Measurements from ENCODE around the gene TUBGCP3.
A peak's percentile ranks its signal among the peaks of the same experiment; 100 is the strongest.
"Not testable (repeated sequence)": the region's sequence is repeated elsewhere in the genome, so short reads cannot be mapped to it uniquely, and the experiment has no call there.

Gene TUBGCP3, protein sequence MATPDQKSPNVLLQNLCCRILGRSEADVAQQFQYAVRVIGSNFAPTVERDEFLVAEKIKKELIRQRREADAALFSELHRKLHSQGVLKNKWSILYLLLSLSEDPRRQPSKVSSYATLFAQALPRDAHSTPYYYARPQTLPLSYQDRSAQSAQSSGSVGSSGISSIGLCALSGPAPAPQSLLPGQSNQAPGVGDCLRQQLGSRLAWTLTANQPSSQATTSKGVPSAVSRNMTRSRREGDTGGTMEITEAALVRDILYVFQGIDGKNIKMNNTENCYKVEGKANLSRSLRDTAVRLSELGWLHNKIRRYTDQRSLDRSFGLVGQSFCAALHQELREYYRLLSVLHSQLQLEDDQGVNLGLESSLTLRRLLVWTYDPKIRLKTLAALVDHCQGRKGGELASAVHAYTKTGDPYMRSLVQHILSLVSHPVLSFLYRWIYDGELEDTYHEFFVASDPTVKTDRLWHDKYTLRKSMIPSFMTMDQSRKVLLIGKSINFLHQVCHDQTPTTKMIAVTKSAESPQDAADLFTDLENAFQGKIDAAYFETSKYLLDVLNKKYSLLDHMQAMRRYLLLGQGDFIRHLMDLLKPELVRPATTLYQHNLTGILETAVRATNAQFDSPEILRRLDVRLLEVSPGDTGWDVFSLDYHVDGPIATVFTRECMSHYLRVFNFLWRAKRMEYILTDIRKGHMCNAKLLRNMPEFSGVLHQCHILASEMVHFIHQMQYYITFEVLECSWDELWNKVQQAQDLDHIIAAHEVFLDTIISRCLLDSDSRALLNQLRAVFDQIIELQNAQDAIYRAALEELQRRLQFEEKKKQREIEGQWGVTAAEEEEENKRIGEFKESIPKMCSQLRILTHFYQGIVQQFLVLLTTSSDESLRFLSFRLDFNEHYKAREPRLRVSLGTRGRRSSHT

DNA sequence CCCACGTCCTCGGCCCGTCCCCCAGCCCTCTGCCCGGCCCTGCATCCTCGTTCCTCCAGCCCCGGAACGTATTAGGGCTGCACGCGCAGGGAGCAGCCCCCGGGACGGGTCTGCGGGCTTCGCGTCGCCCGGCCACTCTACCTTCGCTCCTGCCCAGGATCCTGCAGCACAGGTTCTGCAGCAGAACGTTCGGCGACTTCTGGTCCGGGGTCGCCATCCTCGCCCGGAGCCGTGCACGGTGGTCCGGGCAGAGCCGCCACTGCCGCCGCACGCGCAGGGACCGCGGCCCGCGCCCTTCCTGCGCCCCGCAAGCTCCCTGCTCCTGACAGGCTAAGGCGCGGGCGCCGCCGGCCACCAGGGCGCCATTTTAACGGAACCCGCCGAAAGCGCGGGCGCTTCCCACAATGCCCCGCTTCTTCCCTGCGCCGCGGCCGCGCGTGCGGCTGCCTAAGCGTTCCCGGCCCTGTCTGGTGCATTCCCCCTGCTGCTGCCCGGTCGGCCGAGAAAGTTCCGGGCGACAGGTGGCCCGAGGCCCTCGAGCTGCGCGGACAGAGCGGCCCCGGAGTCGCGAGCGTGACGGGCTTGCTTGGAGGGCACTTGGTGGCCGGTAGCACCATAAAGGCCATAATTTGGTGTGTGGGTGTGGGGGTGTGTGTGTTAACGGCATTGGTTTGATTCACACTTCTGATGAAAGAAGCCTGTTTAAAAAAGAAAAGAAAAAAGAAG, at the start of gene TUBGCP3:
TUBGCP3 (minus strand) TSS at position 390 of the 726 bp plus-strand sequence; CDS start at position 217, 173 bp downstream.
- DNase-seq, result peak; percentile 56 to 84 (median 68)

DNA sequence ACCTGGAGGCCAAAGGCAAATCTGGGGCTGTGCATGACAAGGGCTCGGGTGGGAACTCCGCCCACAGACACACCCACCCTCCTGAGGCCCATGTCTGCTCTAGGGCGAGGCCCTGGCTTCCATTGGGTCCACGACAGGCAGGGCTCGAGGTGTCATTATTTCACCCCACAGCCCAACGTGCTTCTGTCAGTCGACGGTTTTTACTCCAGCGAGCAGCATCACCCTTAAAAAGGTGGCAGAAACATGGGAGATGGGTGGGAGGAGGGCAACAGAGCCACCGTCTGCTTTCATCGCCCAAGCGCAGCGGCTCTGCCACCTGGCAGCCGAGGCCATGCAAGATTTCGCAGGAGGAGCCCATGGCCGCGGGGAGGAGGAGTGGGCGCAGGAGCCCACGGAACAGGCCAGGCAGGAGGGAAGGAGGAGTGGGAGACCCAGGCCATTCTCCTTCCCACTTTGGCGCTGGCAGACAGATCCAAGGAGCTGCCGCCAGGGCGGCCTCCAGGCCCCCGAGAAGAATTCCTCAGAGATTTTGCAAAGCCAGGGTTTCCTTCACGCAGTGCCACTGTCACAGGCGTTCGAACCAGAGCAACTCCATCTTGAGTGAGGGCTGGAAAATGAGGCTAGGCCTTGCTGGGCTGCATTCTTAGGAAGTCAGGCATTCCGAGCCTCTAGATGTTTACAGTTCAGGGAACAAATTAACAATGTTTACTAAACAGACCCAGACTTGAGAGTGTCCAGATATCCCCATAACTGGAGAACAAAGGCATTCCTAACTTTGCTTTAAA, 49.3 kb upstream of the TUBGCP3 start:
- no peak for DNase-seq

DNA sequence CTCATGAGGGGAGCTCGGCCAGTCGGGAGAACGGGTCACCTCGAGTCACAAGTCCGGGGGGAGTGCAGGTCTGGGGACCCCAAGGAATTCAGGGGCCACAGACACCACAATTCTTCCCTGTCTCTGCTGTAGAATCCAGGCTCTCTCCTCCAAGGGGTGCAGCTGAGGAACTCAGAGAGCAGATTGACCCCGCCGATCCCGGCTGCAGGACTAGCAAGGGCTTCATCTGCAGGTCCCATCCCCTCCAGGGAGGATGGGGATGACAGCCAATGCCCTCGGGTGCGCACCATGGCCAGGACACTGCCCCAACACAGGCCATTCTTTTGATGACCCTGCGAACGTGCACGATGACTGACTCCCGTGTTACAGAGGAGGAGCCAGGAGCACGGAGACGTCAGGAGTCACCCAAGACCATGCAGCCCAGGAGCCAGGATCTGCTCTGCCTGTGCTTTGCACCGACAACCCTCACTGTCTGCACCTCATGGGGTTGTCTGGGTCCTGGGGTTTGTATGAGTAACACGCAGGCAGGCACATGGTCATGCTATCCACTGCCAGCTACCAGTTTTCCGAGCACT, 48.5 kb upstream of the TUBGCP3 start:
- DNase-seq, result no peak

DNA sequence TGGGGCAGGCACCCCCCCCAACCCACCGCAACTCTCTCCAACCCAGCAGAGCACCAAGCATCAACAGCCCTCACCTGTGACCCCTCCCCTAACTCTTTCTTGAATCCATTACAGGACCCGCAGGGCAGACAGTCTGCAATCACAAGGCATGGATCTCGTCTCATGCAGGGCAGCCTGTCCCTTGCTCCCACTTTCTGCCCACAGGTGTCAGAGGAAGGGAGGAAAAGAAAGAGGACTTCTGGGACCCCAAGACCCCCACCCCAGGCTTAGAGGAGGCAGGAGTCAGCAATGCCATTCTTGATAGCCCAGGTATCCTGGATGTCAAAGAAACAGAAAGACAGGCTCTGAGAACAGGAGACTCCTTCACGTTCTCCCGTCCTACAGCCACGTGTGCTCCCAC, 47.4 kb upstream of the TUBGCP3 start:
- no peak for DNase-seq

DNA sequence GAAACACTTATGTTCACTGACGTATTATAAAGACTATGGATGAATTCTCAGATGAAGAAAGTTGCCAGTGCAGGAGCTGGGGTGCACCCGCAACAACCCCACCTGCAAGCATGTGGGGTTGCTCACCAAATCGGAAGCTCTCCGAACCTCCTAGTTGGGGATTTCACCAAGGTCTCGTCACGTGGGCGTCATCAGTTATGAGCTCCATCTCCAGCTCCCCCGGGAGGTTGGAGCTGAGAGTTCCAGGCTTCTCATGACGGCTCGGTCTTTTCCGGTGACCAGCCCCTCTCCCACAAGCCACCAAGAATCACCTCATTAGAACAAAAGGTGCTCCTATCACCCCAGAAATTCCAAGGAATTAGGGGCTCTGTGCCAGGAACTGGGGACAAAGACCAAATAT, 46.1 kb upstream of the TUBGCP3 start:
- DNase-seq, result no peak

DNA sequence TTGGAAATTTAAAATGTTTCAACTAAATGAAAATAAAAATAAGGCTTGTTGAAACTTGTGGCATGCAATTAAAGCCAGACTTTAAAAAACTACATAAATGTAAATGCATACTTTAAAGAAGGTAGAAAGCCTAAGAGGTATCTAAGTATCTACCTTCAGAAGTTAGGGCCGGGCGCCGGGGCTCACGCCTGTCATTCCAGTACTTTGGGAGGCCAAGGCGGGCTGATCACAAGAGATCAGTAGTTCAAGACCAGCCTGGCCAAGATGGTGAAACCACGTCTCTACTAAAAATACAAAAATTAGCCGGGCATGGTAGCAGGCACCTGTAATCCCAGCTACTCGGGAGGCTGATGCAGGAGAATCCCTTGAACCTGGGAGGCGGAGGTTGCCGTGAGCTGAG, 42.3 kb upstream of the TUBGCP3 start:
- not testable (repeated sequence) for DNase-seq

DNA sequence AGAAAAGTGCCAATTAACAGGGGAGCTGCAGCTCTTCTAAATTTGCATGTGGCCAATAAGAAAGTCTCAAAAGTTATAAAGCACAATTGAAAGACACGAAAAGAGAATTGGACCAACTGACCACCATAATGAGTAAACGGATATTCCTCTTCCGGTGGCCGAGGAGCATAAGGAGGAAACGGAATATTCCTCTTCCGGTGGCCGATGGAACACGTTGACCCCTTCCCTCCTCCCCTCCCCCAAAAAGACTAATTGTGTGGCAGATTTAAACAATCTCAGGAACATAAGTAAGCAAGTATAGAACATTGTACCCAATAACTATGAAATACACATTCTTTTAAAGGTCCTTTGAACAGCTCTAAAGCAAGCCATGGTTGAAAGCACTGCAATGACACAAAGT, 41.2 kb upstream of the TUBGCP3 start:
- DNase-seq, result no peak

DNA sequence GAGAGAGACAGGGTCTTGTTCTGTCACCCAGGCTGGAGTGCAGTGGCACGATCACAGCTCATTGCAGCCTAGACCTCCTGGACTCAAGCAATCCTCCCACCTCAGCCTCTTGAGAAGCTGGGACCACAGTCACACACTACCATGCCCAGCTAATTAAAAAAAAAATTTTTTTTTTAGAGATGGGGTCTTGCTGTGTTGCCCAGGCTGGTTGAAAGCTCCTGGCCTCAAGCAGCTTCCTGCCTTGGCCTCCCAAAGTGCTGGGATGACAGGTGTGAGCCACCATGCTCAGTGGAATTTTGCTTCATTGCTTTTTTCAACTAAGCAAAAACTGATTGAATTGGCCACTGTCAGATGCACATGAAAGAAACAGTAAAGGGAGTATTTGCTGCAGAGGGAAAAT, 39.7 kb upstream of the TUBGCP3 start:
- not testable (repeated sequence) for DNase-seq

DNA sequence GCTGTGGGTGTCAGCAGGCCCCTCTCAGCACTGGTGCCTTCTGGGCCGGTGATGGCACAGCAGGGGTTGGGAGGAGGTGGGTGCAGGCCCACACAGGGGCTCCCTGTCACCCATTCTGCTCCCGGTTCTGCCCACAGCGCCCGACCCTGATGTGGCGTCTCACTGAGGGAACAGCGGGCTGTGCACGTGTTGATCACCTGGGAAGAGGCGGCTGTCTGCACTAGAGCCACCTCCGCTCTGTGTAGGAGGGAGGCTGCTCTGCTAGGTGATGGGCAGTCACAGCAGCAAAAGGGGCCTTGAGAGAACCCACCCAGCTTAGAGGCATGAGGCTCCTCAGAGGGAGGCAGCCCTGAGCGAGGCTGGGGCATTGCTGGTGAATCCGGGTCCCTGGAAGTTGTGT, 39.2 kb upstream of the TUBGCP3 start:
- DNase-seq, result no peak

DNA sequence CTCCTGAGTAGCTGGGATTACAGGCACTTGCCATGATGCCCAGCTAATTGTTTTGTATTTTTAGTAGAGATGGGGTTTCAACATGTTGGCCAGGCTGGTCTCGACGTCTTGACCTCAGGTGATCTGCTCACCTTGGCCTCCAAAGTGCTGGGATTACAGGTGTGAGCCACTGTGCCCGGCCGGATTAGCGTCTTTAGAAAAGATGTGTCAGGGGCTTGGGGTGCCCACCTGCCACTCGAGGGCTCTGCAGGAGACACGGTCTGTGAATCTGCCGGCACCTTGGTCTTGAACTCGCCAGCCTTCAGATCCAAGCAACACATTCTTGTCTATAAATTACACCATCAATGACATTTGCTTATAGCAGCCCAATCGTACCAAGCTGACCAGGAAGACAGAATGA, 38.8 kb upstream of the TUBGCP3 start:
- DNase-seq, result no peak

DNA sequence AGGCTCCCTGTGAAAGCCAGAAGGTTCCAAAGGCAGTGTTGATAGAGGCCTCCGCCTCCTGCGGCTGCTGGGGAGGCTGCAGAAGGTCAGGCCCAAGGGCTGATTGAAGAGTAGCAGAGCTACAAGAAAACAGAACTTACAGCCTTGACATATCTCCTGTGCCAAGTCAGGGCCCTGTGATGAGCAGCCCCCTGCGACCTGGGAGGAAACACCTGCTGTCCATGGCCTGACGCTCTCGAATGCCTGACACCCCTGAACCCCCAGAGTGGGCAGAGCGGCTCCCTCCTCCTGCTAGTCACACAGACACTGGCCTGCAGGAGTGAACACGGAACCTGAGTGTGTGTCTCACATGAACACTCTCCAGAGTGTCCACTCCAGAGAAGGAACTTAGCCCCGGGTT, 38.2 kb upstream of the TUBGCP3 start:
- DNase-seq, result no peak

DNA sequence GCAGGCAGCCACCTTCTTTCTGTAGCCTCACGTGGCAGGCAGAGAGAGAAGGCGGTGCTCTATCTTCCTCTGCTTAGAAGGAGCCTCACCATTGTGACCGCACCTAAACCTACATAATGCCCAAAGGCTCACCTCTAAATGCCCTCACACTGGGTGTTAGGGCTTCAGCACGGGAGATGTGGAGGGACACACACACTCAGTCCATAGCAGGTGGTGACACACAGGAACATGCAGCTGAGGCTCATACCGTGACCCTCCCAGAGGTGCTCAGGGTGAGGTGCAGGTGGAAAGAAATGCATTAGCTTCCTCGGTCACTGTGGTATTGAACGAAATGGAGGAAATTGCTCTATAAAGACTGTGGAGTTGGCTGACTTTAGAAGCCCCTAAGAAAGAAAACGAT, 37.7 kb upstream of the TUBGCP3 start:
- DNase-seq, result no peak

DNA sequence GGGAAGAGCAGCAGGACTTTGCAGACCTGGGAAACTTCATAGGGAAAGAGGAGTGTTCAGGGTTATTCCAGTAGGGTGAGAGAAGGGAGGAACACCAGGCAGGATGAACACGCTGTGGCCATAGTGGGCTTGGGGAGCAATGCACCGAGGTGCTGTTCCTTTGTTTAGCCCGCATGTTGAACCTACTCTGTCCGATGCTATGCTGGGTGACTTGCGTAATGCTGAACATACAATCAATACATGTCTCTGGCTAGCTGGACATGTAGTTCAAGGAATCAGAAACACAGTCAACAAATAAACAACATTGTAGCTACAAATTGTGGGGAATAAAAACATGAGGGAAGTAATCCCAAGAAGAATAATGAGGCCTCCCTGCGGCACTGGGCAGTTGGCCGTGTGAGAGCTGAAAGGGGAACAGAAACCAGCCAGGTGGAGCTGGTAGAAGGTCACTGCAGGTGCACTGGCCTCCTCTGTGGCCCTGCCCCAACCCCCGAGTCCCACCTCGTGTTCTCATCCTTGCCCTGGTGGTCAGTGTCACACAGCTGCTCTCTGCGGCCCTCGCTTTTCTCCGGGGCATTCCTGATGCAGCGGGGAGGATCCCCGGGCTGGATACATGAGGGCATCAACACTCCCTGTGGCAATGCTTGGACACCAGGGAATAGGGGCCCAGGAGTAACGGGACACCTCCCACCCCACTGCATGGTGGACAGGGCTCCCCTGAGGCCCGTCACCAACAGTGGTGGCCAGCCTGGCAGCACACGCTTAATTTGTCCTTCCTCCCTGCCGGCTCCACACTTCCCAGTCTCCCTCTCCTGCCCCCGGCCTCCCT, 36.9 kb upstream of the TUBGCP3 start:
- DNase-seq, result no peak

DNA sequence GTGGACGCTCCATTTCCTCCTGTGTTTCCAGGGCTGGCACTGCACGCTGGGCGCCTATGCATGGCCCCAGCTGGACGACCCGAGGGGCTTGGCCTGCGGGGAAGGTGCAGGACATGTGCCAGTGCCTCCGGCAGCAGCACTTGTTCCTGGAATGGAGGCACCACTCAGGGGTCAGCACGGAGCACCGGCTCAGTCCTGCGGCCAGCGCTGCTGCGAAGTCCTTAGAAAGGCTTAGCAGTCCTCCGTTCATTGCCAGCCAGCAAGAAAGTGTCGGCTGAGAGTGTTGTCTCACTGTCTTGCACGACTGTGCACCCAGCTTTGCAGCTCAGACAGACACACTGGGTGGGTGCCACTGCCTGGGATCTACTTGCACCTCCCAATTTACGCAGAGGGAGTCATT, 36.1 kb upstream of the TUBGCP3 start:
- no peak for DNase-seq

DNA sequence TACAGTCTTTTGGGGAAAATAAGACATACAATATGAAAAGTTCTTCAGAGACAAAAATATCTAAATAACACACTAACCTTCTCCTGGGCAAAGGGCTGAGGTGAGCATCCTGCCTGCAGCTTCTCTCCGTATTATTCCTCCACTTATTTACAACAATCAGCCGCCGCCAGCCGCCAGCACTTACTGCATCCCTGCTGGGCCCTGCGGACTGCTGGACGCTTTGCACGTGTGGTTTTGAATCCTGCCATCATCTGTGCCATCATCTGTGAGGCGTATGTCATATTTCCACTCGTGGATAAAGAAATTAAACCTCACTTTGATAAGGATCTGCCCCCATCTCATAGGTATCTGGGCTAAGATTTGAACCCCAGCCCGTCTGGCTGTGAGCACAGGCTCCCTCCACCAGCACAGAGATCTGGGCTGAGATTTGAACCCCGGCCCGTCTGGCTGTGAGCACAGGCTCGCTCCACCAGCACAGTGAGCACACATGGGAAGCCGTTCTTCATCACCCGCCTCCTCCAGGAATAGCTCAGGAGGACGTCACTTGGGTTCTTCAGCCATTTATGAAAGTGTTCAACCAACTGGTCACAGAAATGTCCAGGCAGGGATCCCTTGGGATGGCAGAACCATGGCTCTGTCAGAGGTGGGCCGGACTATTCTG, 35.2 kb upstream of the TUBGCP3 start:
- no peak for DNase-seq

DNA sequence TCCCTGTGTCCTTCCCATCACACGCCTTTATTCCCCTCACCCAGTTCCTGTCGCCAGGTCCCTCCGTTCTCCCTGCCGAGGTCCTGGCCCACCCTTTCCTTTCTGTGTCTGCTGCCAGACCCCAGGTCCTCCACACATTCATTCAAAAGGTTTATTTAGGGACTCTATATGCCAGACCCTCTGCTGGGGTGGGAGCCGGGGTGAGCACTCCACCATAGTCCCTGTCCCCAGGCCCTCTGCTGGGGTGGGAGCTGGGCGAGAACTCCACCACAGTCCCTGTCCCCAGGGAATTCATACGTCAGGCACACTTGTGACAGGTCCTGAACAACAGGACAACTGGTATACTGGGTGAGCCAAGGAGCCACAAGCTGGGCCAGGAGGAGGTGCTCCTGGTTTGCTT, 34.4 kb upstream of the TUBGCP3 start:
- DNase-seq, result no peak

DNA sequence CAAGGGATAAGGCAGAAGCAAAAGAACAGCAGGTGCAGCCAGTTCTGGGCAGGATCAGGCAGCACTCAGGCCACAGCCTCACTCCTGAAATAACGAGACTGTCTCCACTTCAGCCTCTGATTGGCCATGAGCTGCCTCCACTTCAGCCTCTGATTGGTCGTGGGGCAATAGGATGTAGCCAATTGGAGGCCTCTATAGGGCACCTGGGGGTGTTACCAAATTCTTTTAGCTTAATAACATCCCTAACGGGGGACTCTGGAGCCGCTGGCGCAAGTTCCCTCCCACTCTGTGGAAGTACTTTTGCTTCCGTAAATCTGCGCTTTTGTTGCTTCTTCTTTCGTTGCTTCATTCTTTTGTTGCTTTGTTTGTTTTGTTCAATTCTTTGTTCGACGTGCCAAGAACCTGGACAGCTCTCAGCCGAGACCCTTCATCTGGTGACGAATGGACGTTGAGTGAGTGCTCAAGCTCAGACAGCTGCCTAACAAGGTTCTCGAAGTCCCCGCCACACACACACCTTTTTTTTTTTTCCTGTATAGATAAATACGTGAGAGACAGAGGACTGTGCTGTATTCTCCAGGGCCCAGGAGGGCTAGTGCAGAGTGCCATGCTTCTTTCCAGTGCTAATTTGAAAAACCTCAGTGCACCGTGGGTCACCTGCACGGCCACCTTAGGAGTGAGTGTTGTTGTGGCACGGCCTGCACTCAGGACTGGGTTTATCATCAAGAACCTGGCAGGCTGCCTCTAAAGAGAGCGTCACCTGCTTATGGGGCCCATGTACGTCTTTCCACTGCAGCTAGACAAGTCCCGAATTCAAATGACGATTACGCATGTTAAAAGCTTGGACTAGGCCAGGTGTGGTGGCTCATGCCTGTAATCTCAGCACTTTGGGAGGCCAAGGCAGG, 32.0 kb upstream of the TUBGCP3 start:
- no peak for DNase-seq

DNA sequence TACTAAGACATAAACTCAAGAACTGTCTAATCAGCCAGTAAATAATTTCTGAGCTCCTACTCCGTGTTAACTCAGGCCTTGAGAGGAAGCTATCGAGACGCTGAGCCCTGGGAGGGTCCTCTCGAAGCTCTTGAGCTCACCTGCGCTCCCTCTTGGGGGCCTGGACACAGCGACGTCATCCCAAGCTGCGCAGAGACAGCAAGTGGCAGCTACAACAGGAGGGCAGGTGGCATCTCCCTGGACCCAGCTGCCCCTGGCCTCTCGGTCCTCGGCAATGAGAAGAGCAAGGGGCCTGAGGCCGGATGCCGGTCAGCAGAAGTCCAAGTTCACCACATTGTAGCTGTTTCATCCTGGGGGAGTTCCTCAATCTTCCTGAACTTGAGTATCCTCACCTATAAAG, 30.5 kb upstream of the TUBGCP3 start:
- no peak for DNase-seq

DNA sequence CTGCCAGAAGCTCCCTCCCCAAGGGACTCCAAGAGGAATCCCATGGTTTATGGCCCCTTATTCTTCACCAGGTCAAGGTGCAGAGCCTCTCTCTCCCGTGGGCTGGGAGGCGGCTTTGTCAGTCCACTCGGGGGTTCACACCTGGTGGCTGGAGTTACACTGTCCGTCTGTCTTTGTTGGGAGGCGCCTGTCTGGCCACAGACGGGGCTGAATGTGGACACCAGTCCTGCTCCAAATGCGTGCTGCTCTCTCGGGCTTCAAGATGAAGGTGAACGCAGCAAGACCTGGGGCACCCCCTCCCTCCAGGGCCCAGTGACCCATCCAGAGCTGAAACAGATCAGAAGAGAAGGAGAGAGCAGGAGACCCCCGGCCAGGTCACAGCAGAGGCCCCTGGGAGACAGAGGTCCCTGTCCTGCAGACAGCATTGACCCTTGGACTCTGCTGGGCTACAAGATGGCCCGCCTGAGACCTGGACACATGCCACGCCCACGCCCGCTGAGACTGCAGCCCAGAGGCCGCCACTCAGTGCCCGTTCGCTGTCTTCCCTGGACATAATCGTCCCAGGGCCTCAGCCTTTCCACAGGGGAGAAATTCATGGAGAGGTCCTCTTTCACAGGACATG, 29.9 kb upstream of the TUBGCP3 start:
- no peak for DNase-seq
